Amniotic epithelial cell (primary cell): Measurements from ENCODE around the gene GABRG3.

Experiments
- DNase-seq: peaks from one replicate; pipeline ENCODE4 v3.0.0-alpha.2; 2010; ENCODE audit warnings: low read depth

Gene GABRG3

GRCh38 chr15:27249046-27249759 is 278.2 kb downstream of the GABRG3 start:
- no peak for DNase-seq

GRCh38 chr15:27249760-27250109 is 278.8 kb downstream of the GABRG3 start:
- no peak for DNase-seq

- no peak for DNase-seq
Measured at GRCh38 chr15:27250223-27250622, 279.2 kb downstream of the GABRG3 start.

- no peak for DNase-seq
Measured at GRCh38 chr15:27254055-27254454, 283.1 kb downstream of the GABRG3 start.

GRCh38 chr15:27254801-27255200 is 283.8 kb downstream of the GABRG3 start:
- no peak for DNase-seq

GRCh38 chr15:27256446-27256845 is 285.5 kb downstream of the GABRG3 start:
- no peak for DNase-seq

GRCh38 chr15:27258287-27258686 is 287.3 kb downstream of the GABRG3 start:
- DNase-seq: no peak

- DNase-seq: no peak
Measured at GRCh38 chr15:27260523-27260922, 289.5 kb downstream of the GABRG3 start.

- DNase-seq: no peak
Measured at GRCh38 chr15:27268923-27269322, 297.9 kb downstream of the GABRG3 start.

GRCh38 chr15:27271258-27271657 is 300.3 kb downstream of the GABRG3 start:
- no peak for DNase-seq

- no peak for DNase-seq
Measured at GRCh38 chr15:27272427-27272826, 301.4 kb downstream of the GABRG3 start.

- DNase-seq: no peak
Measured at GRCh38 chr15:27273506-27273905, 302.5 kb downstream of the GABRG3 start.

- no peak for DNase-seq
Measured at GRCh38 chr15:27278761-27279160, 307.8 kb downstream of the GABRG3 start.

- DNase-seq: no peak
Measured at GRCh38 chr15:27292641-27293040, 321.7 kb downstream of the GABRG3 start.

GRCh38 chr15:27293607-27294006 is 322.6 kb downstream of the GABRG3 start:
- no peak for DNase-seq

- DNase-seq: no peak
Measured at GRCh38 chr15:27317736-27318135, 346.8 kb downstream of the GABRG3 start.

GRCh38 chr15:27323801-27324200 is 352.8 kb downstream of the GABRG3 start:
- no peak for DNase-seq

GRCh38 chr15:27324886-27325615 is 354.1 kb downstream of the GABRG3 start:
- DNase-seq: no peak

- no peak for DNase-seq
Measured at GRCh38 chr15:27327467-27328025, 356.6 kb downstream of the GABRG3 start.

- no peak for DNase-seq
Measured at GRCh38 chr15:27328186-27328585, 357.2 kb downstream of the GABRG3 start.

GRCh38 chr15:27328608-27329007 is 357.6 kb downstream of the GABRG3 start:
- no peak for DNase-seq

- no peak for DNase-seq
Measured at GRCh38 chr15:27330326-27330725, 359.3 kb downstream of the GABRG3 start.

GRCh38 chr15:27336676-27337075 is 365.7 kb downstream of the GABRG3 start:
- DNase-seq: no peak
